Keratinocyte (primary cell): Measurements from ENCODE around the gene FHIT. TPM values are rescaled to one million over a fixed set of nuclear protein-coding genes. Genes with fewer than 3 reads are reported as not detected.

Experiments used
- DNase-seq: peaks from one replicate; pipeline ENCODE4 v3.0.0-alpha.2; 2011; ENCODE audit warnings: low read depth, missing footprints, low spot score
- FAIRE-seq: peaks from 2 replicates; lab custom pipeline; 2011; peaks lifted over from hg19 to GRCh38; lab: Jason Lieb, UNC
- H2AFZ ChIP-seq: 2 replicates; pipeline ENCODE4 v1.6.0; 2012; ENCODE audit warnings: low read length, control low read depth, inconsistent platforms; ENCODE audit not compliant: control insufficient read depth
- H3K27ac ChIP-seq: 2 replicates; pipeline ENCODE4 v1.5.1; 2011; ENCODE audit warnings: low read length; ENCODE audit not compliant: control insufficient read depth, insufficient read depth
- H3K27me3 ChIP-seq: 3 replicates; pipeline ENCODE4 v1.6.0; 2011; ENCODE audit warnings: low read length; ENCODE audit not compliant: control insufficient read depth, insufficient read depth; ENCODE audit errors: extremely low read depth
- H3K36me3 ChIP-seq, 2 experiments: 2 replicates in 1 of 2; 3 replicates in 1 of 2; pipeline ENCODE4 v1.5.1; 2011; ENCODE audit warnings: low read length in 2 of 2, mild to moderate bottlenecking in 1 of 2; ENCODE audit not compliant: control insufficient read depth in 2 of 2, insufficient read depth in 2 of 2; ENCODE audit errors: extremely low read depth in 1 of 2
- H3K4me1 ChIP-seq: 3 replicates; pipeline ENCODE4 v1.5.1; 2011; ENCODE audit warnings: low read length; ENCODE audit not compliant: control insufficient read depth, insufficient read depth; ENCODE audit errors: extremely low read depth
- H3K4me2 ChIP-seq: 3 replicates; pipeline ENCODE4 v1.6.0; 2011; ENCODE audit warnings: low read depth, low read length; ENCODE audit not compliant: control insufficient read depth, insufficient read depth; ENCODE audit errors: extremely low read depth
- H3K4me3 ChIP-seq, 3 experiments: fragments of 200-600 bp in 1 of 3; sonication (generic) in 1 of 3; 2 replicates in 2 of 3; 3 replicates in 1 of 3; pipeline ENCODE4 v1.5.1; 2011 to 2016; ENCODE audit warnings: low read length in 3 of 3, mild to moderate bottlenecking in 3 of 3, control low read depth in 2 of 3, inconsistent platforms in 1 of 3, low read depth in 1 of 3, mixed read lengths in 1 of 3, mixed run types in 1 of 3, moderate library complexity in 1 of 3; ENCODE audit not compliant: control insufficient read depth in 2 of 3, insufficient read depth in 2 of 3; ENCODE audit errors: extremely low read depth in 1 of 3
- H3K79me2 ChIP-seq: 2 replicates; pipeline ENCODE4 v1.6.0; 2012; ENCODE audit warnings: low read length; ENCODE audit not compliant: control insufficient read depth, insufficient read depth
- H3K9ac ChIP-seq: 3 replicates; pipeline ENCODE4 v1.6.0; 2011; ENCODE audit warnings: low read length; ENCODE audit not compliant: control insufficient read depth, insufficient read depth; ENCODE audit errors: extremely low read depth
- H3K9me1 ChIP-seq: 3 replicates; pipeline ENCODE4 v1.6.0; 2011; ENCODE audit warnings: low read length; ENCODE audit not compliant: control insufficient read depth, insufficient read depth; ENCODE audit errors: extremely low read depth
- H3K9me3 ChIP-seq: 2 replicates; pipeline ENCODE4 v1.5.1; 2012; ENCODE audit warnings: low read depth, low read length; ENCODE audit not compliant: control insufficient read depth
- H4K20me1 ChIP-seq: 3 replicates; pipeline ENCODE4 v1.6.0; 2011; ENCODE audit warnings: low read length; ENCODE audit not compliant: control insufficient read depth, insufficient read depth; ENCODE audit errors: extremely low read depth
- CTCF ChIP-seq, 3 experiments: IDR thresholded peaks in 1 of 3; conservative IDR thresholded peaks in 1 of 3; optimal IDR thresholded peaks in 1 of 3; 2 replicates in 2 of 3; 3 replicates in 1 of 3; pipeline versions ENCODE3 to v1.5.1; 2011; ENCODE audit warnings: low read length in 3 of 3, mild to moderate bottlenecking in 3 of 3, moderate library complexity in 2 of 3, control low read depth in 1 of 3, inconsistent platforms in 1 of 3; ENCODE audit not compliant: insufficient read depth in 2 of 3; ENCODE audit errors: extremely low read depth in 1 of 3
- EZH2 ChIP-seq: IDR thresholded peaks from one replicate; pipeline ENCODE4 v1.6.1; 2012; ENCODE audit warnings: inconsistent platforms, mild to moderate bottlenecking, low read length, moderate library complexity
- dilution Hi-C: fragments of 300-500 bp; cut with MboI; formaldehyde crosslinking; loops from one replicate; pipeline ENCODE4 v1.7.0; 2020; ENCODE audit warnings: low sequenced_read_pairs; ENCODE audit not compliant: extremely low pct_ligation_motif_present
- polyA plus RNA-seq, 5 experiments: library from polyadenylated mRNA; depleted of rRNA in 3 of 5; stranded (reverse) in 3 of 5; stranded (forward) in 1 of 5; unstranded in 1 of 5; fragments of >200 nt; gene quantifications; 1 replicate in 1 of 5; 2 replicates in 3 of 5; 3 replicates in 1 of 5; pipeline versions ENCODE4 v1.2.1 to v1.2.3, GENCODE V29; 2011 to 2012; ENCODE audit warnings: missing spikeins in 2 of 5, low read depth in 1 of 5, low replicate concordance in 1 of 5

The FHIT gene
- polyA plus RNA-seq, 1 donor (not counting 4 experiments of a cell fraction or from before 2014, with no cell fraction given): 2.2 TPM

- Histone ChIP-seq H3K79me2 (no peaks in the 10 kb centered on the region), H3K4me1 (peaks cover 2% of the 10 kb centered on the region), H2AFZ (no peak overlapping the region), H3K4me2 (no peak overlapping the region), H3K27ac (no peak overlapping the region), H3K9me3 (no peaks in the 10 kb centered on the region), H3K4me3 (no peak overlapping the region), H3K36me3 (no peaks in the 10 kb centered on the region), H3K9ac (no peak overlapping the region), H4K20me1 (no peaks in the 10 kb centered on the region), H3K27me3 (no peaks in the 10 kb centered on the region), H3K9me1 (no peaks in the 10 kb centered on the region)
- FAIRE-seq (no peak), DNase-seq (no peak)
- no peak for TF ChIP-seq EZH2
- no peak for TF ChIP-seq CTCF (optimal IDR thresholded peaks at IDR 0.05 in 1 of 3, IDR thresholded peaks at IDR 0.05 in 1 of 3, conservative IDR thresholded peaks at IDR 0.05 in 1 of 3; ENCODE audit: extremely low read depth in 1 of 3, insufficient read depth in 2 of 3, low read length in 3 of 3)
- dilution Hi-C loops: no loop called here
These were observed 1475.4 kb downstream of the FHIT start for GRCh38 chr3:59775761-59776325.

DNA sequence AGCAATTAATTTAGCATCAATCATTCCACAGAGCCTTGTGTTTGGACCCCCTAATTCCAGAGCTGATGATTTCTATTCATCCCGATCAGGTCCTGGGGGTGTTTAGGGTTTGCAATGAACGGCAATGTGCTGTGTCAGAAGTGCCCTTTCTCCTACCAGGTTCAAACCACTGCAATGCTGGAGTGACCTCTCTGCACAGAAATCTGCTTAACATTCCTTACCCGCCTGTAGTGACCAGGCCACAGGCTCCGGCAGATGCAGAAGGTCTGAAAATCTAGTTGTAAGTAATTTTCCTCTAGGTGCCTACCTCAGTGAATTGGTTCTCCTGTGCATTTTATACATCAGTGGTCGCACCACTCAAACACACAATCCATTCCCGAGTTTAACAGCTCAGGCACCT, 1476.1 kb downstream of the FHIT start:
- Histone ChIP-seq H3K27me3 (no peaks in the 10 kb centered on the region), H3K4me2 (no peak overlapping the region), H2AFZ (no peak overlapping the region), H3K9me3 (no peaks in the 10 kb centered on the region), H4K20me1 (no peaks in the 10 kb centered on the region), H3K27ac (no peak overlapping the region), H3K9me1 (no peaks in the 10 kb centered on the region), H3K36me3 (no peaks in the 10 kb centered on the region), H3K4me3 (no peak overlapping the region), H3K9ac (no peak overlapping the region), H3K4me1 (peaks cover 2% of the 10 kb centered on the region), H3K79me2 (no peaks in the 10 kb centered on the region)
- dilution Hi-C loops: no loop called here
- TF ChIP-seq EZH2: no peak
- no peak for TF ChIP-seq CTCF (optimal IDR thresholded peaks at IDR 0.05 in 1 of 3, IDR thresholded peaks at IDR 0.05 in 1 of 3, conservative IDR thresholded peaks at IDR 0.05 in 1 of 3; ENCODE audit: extremely low read depth in 1 of 3, insufficient read depth in 2 of 3, low read length in 3 of 3)
- no peak for DNase-seq
- no peak for FAIRE-seq
